Heart right ventricle (tissue), 16 donors: ENCODE measurements around the gene DNAH17. TPM values are rescaled to one million over a fixed set of nuclear protein-coding genes. Genes with fewer than 3 reads are reported as not detected.

ENCODE experiments used
- ATAC-seq, 8 donors: fragments of 200-7000 bp; cut with Tn5 transposase; one replicate each; pipeline ENCODE4 v1.9.1; 2020; ENCODE audit warnings: mild to moderate bottlenecking in 8 of 8, moderate library complexity in 8 of 8, moderate number of reproducible peaks in 1 of 8
- DNase-seq, 2 donors: peaks; one replicate each; pipeline ENCODE4 v3.0.0-alpha.2; 2020
- H3K27ac ChIP-seq, 10 donors: fragments of 200-600 bp; sonication (generic) in 2 of 10; one replicate each; pipeline versions ENCODE4 v1.5.0 to v1.8.0; 2020 to 2022; ENCODE audit warnings: mild to moderate bottlenecking in 3 of 10
- H3K27me3 ChIP-seq, 7 donors: fragments of 200-600 bp; one replicate each; pipeline ENCODE4 v1.8.0; 2021 to 2022; ENCODE audit warnings: mild to moderate bottlenecking in 2 of 7
- H3K36me3 ChIP-seq, 9 donors: fragments of 200-600 bp; sonication (generic) in 1 of 9; one replicate each; pipeline versions ENCODE4 v1.5.0 to v1.8.0; 2020 to 2022; ENCODE audit warnings: mild to moderate bottlenecking in 2 of 9
- H3K4me1 ChIP-seq, 9 donors: fragments of 200-600 bp; sonication (generic) in 1 of 9; one replicate each; pipeline versions ENCODE4 v1.5.0 to v1.8.0; 2020 to 2022; ENCODE audit warnings: mild to moderate bottlenecking in 4 of 9
- H3K4me3 ChIP-seq, 10 donors: fragments of 200-600 bp; sonication (generic) in 2 of 10; one replicate each; pipeline versions ENCODE4 v1.5.0 to v1.8.0; 2020 to 2022; ENCODE audit warnings: mild to moderate bottlenecking in 7 of 10, moderate library complexity in 2 of 10
- H3K9me3 ChIP-seq, 11 donors: fragments of 200-600 bp in 10 of 11; sonication (generic) in 2 of 11; one replicate each; pipeline versions ENCODE4 v1.5.0 to v1.8.0; 2013 to 2022; ENCODE audit warnings: mild to moderate bottlenecking in 2 of 11, control low read depth in 1 of 11, moderate library complexity in 1 of 11
- WGBS, 2 donors: extraction: QIAGEN DNeasy Blood & Tissue Kit; methylation state at CpG; one replicate each; pipeline ENCODE4 v1.1.7; 2013; ENCODE audit warnings: inconsistent platforms in 1 of 2; 5-methylcytosine and 5-hydroxymethylcytosine counted together
- intact Hi-C, 10 donors: fragments of 100-400 bp; cut with DNase I; formaldehyde crosslinking; loops; one replicate each; pipeline versions ENCODE4 v1.11.1 to v1.14.2; 2022
- polyA plus RNA-seq, 2 donors: library from polyadenylated mRNA; stranded (reverse); fragments of 200-250 nt; gene quantifications; one replicate each; pipeline ENCODE4 v1.2.3, GENCODE V29; 2013
- total RNA-seq, 10 donors: library from RNA; stranded (reverse); fragmentation: NEBNext Ultra II Directional in 3 of 10; extraction: Animal tissue kit (Norgen Biotek cat#: 25700) in 3 of 10; gene quantifications; one replicate each; pipeline versions ENCODE4 v1.2.1 to v1.2.4, GENCODE V29; 2021 to 2023
- TF ChIP-seq, protein P1 (sequence below), 9 donors: fragments of 200-600 bp; sonication (generic) in 2 of 9; IDR thresholded peaks; one replicate each; pipeline versions ENCODE4 v1.5.0 to v1.8.0; 2021 to 2022; ENCODE audit warnings: antibody characterized with exemption in 9 of 9, mild to moderate bottlenecking in 5 of 9, moderate library complexity in 1 of 9
- donor health status: Arrhythmogenic right ventricular cardiomyopathy.
- donor health status: ischemic (EF 13 %, LVEDD 7.1; RV severe dilation, severe dysfunction).
- donor health status: healthy with polysubstance abuse.
- donor health status: DM: no; HTN: yes; CAD: no.
- donor health status: DM: no; HTN: no; CAD: no.
- donor health status: ischemic (EF 25% LVEDD 6.9; RV normal size, moderate dysfunction).
- donor health status: ischemic (EF 25% LVEDD 5.7; RV mildly dilated, moderate dysfunction).
- donor health status: healthy.
- donor health status: DM: yes; HTN: yes; CAD: no.
- donor health status: Ischemic cardiomyopathy.
- donor health status: ischemic (EF 35%, LVEDD 5.7; RV mildly dilated, moderate dysfunction).
- donor health status: nonischemic (EF 11% LVEDD 7.7; RV severe dilation, severe dysfunction).
- donor health status: DM: yes; HTN: yes; CAD: no.
- donor health status: PGD.
- donor health status: ischemic (EF 29% LVEDD 5.4; RV normal size, mild dysfunction).
- donor health status: nonischemic (EF 23%, LVEDD 6.1; RV moderate dilation, normal function).

DNAH17 gene
- total and polyA plus RNA-seq, 12 donors: 0.05 to 0.30 (median 0.09) TPM; not detected in 4

DNA sequence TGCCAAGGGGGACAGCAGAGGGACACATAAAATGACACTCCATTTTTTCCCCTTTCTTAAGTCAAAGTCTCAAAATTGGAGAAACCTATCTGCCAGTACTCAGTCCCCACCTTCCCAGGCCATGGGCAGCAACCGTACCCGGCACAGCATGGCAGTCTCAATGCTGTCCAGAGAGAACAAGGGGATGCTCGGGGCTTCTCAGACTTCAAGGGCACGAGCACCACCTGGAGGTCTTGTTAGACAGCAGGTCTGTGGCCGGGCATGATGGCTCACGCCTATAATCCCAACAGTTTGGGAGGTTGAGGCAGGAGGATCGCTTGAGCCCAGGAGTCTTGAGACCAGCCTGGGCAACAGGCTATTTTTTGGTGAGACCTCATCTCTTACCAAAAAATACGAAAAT lies 3.2 kb downstream of the DNAH17 start:
- Histone ChIP-seq H3K9me3 (no peaks in the 10 kb centered on the region), H3K4me3 (no peak overlapping the region), H3K27me3 (peaks cover 0 to 10% (median 0%) of the 10 kb centered on the region in 7 donors), H3K27ac (no peak overlapping the region), H3K4me1 (peaks cover 0 to 15% (median 3%) of the 10 kb centered on the region in 9 donors), H3K36me3 (no peaks in the 10 kb centered on the region)
- TF ChIP-seq, protein P1, sequence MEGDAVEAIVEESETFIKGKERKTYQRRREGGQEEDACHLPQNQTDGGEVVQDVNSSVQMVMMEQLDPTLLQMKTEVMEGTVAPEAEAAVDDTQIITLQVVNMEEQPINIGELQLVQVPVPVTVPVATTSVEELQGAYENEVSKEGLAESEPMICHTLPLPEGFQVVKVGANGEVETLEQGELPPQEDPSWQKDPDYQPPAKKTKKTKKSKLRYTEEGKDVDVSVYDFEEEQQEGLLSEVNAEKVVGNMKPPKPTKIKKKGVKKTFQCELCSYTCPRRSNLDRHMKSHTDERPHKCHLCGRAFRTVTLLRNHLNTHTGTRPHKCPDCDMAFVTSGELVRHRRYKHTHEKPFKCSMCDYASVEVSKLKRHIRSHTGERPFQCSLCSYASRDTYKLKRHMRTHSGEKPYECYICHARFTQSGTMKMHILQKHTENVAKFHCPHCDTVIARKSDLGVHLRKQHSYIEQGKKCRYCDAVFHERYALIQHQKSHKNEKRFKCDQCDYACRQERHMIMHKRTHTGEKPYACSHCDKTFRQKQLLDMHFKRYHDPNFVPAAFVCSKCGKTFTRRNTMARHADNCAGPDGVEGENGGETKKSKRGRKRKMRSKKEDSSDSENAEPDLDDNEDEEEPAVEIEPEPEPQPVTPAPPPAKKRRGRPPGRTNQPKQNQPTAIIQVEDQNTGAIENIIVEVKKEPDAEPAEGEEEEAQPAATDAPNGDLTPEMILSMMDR (IDR thresholded peaks at IDR 0.05): no peak
- DNase-seq (no peak), ATAC-seq (no peak)
- intact Hi-C loops: no loop called here
- WGBS, 2 donors: 91 to 94% methylated on average over 8 of the region's 8 CpGs

DNA sequence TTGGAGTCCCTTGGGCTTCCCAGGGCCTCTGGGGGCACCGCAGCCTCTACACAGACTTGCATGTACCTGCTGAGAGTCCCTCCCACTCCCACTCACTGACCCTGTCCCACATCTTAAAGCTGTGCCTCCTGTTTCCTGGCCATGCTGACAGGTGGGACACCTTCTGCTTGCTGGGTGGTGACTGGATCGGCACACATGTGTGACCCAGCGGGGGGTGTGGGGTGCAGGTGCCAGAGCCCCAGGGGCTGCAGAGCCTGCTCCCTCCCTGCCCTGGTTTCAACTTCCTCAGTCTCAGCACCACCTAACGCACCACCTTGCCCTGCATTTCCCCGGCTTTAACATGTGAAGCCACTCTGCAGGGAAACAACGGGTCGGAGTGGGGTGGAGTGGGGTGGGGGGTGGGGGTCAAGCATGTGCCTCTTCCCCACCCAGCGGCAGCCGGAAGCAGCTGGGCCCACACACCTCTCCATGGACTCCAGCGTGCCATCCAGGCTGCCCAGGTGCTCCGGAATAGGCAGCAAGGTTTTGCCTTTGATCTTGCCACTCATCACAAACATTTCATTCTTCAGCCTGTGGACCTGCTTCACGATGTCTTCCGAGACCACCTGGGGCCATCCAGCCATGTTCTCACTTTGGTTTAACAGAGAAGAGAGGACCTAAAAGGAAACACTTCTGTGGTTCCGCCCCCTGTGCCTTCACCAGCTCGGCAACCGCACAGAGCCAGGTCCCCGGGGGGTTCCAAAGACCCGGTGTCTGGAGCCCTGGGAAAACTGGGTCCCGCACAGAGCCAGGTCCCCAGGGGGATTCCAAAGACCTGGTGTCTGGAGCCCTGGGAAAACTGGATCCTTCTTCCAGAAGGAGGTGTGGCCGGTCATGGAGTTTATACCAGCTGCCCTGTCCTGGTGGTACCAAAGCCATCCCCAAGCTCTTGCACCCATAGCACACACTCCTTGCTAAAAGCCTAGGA lies 4.7 kb downstream of the DNAH17 start:
- intact Hi-C loops: no loop called here
- TF ChIP-seq, protein P1 (IDR thresholded peaks at IDR 0.05): no peak
- no peaks in the 10 kb centered on the region for H3K9me3 ChIP-seq
- DNase-seq (no peak), ATAC-seq (no peak)
- H3K36me3 ChIP-seq: no peaks in the 10 kb centered on the region
- H3K4me1 ChIP-seq: peaks cover 0 to 15% (median 3%) of the 10 kb centered on the region in 9 donors
- WGBS, 2 donors: 67 to 74% methylated on average over 20 of the region's 20 CpGs
- H3K27ac ChIP-seq: no peak overlapping the region
- H3K4me3 ChIP-seq: no peak overlapping the region
- H3K27me3 ChIP-seq: peaks cover 0 to 10% (median 0%) of the 10 kb centered on the region in 7 donors

DNA sequence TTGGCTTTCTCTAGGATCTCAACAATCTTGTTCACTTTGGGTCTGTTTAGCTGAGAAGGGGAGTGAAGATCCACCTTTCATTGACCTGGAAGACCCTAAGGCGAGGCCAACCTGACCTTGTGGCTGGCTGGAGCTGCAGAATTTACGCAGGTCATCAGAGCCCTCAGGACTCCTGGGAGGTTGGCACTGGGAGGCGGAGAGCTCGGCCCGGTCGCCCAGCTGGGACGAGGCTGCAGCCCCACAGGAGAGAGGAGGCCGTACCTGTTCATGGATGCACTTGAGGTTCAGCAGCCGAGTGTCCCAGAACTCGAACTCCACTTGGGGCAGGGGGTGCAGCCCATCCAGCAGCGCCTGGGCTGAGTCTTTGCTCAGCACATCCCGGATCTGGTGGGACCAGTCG lies 5.9 kb downstream of the DNAH17 start:
- Histone ChIP-seq H3K36me3 (no peaks in the 10 kb centered on the region), H3K4me1 (peaks cover 0 to 8% (median 3%) of the 10 kb centered on the region in 9 donors), H3K4me3 (no peak overlapping the region), H3K9me3 (no peaks in the 10 kb centered on the region), H3K27ac (no peak overlapping the region), H3K27me3 (peaks cover 0 to 10% (median 0%) of the 10 kb centered on the region in 7 donors)
- TF ChIP-seq, protein P1 (IDR thresholded peaks at IDR 0.05): no peak
- intact Hi-C loops: no loop called here
- DNase-seq: no peak
- WGBS, 2 donors: 96 to 97% methylated on average over 13 of the region's 13 CpGs
- no peak for ATAC-seq

DNA sequence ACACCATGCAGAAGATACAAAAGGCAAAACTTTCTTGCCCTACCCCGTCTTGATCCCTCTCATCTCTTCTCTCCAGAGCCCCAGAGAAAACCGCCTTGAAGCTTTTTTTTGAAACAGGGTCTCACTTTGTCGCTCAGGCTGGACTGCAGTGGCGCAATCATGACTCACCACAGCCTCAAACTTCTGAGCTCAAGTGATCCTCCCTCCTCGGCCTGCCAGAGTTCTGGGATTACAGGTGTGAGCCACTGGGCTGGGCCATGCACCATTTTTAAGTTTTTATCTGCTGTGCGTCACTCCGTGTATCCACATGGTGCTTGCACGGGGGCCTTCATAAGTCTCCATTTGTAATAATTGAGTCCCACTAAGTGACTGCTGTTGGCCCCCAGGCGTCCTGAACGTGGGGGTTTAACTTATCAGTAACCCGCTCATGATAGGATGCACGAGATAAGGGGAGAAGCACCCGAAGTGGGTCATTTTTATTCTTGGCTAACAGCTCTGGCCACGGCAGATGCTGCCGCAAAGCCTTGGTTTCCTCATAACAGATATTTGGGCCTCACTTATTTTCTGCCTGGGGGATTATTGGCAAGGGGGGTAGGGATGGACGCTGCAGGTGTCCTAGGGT lies 8.6 kb downstream of the DNAH17 start:
- no peak overlapping the region for H3K27ac ChIP-seq
- 76 to 78% methylated on average over 16 of the region's 16 CpGs for WGBS, 2 donors
- H3K9me3 ChIP-seq: no peaks in the 10 kb centered on the region
- ATAC-seq (no peak), DNase-seq (no peak)
- intact Hi-C loops: no loop called here
- H3K4me3 ChIP-seq: no peak overlapping the region
- H3K4me1 ChIP-seq: peaks cover 0 to 8% (median 0%) of the 10 kb centered on the region in 9 donors
- H3K36me3 ChIP-seq: no peaks in the 10 kb centered on the region
- TF ChIP-seq, protein P1 (IDR thresholded peaks at IDR 0.05): no peak
- H3K27me3 ChIP-seq: peaks cover 0 to 10% (median under 1%) of the 10 kb centered on the region in 7 donors
